GM21528 (cell line): Measurements from ENCODE around the gene CCDC40.
"Not testable (repeated sequence)": the region's sequence is repeated elsewhere in the genome, so short reads cannot be mapped to it uniquely, and the experiment has no call there.

Experiments used
- ATAC-seq: cut with Tn5 transposase; IDR thresholded peaks from one replicate; pipeline ENCODE4 v1.9.1; 2021; ENCODE audit warnings: mild to moderate bottlenecking, moderate library complexity; ENCODE audit not compliant: unreplicated experiment, low FRiP score

The CCDC40 gene, protein sequence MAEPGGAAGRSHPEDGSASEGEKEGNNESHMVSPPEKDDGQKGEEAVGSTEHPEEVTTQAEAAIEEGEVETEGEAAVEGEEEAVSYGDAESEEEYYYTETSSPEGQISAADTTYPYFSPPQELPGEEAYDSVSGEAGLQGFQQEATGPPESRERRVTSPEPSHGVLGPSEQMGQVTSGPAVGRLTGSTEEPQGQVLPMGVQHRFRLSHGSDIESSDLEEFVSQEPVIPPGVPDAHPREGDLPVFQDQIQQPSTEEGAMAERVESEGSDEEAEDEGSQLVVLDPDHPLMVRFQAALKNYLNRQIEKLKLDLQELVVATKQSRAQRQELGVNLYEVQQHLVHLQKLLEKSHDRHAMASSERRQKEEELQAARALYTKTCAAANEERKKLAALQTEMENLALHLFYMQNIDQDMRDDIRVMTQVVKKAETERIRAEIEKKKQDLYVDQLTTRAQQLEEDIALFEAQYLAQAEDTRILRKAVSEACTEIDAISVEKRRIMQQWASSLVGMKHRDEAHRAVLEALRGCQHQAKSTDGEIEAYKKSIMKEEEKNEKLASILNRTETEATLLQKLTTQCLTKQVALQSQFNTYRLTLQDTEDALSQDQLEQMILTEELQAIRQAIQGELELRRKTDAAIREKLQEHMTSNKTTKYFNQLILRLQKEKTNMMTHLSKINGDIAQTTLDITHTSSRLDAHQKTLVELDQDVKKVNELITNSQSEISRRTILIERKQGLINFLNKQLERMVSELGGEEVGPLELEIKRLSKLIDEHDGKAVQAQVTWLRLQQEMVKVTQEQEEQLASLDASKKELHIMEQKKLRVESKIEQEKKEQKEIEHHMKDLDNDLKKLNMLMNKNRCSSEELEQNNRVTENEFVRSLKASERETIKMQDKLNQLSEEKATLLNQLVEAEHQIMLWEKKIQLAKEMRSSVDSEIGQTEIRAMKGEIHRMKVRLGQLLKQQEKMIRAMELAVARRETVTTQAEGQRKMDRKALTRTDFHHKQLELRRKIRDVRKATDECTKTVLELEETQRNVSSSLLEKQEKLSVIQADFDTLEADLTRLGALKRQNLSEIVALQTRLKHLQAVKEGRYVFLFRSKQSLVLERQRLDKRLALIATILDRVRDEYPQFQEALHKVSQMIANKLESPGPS

GRCh38 chr17:80035937-80036714, at the start of gene CCDC40:
TSS of gene CCDC40 (plus strand) at chr17:80036642. CDS start at chr17:80036663, 21 bp downstream.
- ATAC-seq = peak; percentile 70

- ATAC-seq = no peak
These were observed 49.1 kb upstream of the CCDC40 start for GRCh38 chr17:79987187-79987934.

- ATAC-seq = no peak
These were observed 48.6 kb upstream of the CCDC40 start for GRCh38 chr17:79987935-79988184.

DNA sequence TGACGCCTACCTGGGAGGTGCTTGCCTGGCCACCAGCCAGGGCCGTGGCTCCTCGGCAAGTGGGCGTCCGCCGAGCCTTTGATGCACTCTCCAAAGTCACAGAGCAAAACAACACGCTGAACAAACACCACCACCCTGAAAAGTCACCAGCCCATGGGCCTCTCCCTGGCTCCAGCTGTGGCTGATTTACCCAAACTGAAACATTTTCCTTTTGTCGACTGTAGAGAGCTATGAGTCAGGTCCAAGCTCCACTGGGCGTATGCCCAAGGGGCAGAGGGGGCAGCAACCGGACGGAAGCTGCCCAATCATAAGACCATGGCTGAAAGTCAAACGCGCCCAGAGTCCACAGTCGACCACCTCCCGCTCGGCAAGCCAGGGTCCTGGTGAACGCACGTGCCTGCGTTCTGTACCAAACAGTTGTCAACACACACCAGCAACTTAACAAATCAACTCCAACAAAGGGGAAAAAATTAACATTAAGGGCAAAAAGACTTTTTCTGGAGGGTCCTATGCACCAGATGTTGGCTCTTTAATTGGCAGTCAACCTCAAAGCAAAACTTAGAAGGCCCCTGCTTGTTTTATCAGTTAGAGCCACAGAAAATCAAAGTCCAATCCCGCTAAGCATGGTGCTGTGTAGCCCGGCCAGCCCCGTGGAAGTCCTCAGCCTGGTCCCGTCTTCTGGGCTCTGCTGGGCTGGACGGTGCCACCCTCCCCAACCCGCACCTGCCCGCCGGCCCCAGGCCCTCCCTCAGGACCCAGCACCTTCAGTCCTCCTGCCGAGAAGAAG, 48.1 kb upstream of the CCDC40 start:
- no peak for ATAC-seq

- ATAC-seq = no peak
These were observed 47.2 kb upstream of the CCDC40 start for GRCh38 chr17:79989106-79989835.

- ATAC-seq = no peak
These were observed 46.3 kb upstream of the CCDC40 start for GRCh38 chr17:79990051-79990592.

- ATAC-seq = no peak
These were observed 45.7 kb upstream of the CCDC40 start for GRCh38 chr17:79990704-79991103.

GRCh38 chr17:79991140-79991923, 45.1 kb upstream of the CCDC40 start:
- ATAC-seq = no peak

DNA sequence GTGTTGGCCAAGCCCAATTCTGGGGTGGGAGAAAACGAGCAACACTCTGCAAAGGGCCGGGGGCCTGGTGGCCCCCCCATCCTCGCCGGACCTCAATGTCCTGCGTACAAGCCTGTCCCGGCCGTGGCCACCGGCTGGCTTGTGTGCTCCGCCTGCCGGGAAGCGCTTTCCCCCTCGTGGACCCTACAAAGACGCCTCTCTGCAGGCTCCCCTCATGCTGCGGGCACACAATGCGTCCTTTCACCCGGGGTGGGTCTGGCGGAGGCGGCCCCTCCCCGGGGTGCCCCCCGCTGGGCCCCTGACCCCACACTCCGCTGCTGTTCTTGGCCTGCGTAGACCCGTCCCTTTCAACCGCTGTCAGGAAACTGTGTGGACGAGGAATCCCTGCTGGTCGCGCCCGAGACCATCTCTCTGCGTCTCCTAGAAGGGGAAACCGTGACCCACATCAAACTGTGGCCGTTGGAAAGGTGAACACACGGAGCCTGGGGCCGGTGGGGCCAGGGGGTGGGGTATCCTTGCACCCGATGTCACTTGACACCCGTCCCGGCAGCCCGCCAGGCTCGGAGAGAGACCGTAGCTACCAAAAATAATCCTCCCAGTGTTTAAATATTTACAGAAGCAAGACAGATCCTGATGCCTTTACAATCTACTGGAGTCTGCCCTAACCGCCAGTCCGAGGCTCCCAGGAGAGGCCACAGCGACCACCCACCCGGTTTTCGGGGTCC, 44.4 kb upstream of the CCDC40 start:
- no peak for ATAC-seq

GRCh38 chr17:79992649-79993389, 43.6 kb upstream of the CCDC40 start:
- ATAC-seq = no peak

DNA sequence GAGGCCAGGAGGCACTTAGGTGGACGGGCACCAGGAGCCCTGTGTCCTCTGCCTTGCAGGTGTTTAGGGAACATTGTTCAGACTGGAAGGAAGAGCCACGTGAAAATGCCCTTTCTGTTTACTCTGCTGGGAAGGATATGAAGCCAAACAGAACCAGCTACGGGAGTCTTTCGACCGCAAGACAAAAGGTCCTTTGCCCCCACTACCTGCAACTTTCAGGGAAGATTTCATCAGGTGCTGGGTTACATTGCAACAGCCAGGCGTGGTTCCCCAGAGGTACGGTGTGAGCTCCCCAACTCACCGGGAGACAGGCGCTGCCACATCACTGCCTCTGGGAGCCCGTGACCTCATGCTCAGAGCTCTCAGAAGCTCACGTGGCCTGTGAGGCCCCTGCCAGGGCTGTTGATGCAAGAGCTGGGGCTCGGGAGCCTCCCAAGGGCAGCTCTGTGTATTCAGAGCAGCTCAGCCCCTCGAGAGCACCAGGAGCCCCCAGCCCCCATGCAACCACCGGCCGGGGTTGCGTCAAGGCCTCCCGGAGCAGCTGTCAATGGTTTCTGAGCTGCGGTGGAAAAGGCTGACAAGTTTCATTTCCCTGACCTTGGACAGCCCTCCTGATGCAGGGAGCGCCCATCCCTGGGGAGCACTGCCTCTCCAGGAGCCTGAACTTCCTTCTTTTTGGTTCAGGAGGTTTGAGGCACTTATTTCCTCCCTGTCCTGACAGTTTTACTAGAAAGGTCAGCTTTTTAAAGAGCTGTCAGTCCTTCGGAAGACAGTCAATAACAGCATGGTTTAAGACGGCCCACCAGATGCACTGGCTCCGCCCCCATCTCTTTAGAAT, 42.8 kb upstream of the CCDC40 start:
- ATAC-seq = no peak

DNA sequence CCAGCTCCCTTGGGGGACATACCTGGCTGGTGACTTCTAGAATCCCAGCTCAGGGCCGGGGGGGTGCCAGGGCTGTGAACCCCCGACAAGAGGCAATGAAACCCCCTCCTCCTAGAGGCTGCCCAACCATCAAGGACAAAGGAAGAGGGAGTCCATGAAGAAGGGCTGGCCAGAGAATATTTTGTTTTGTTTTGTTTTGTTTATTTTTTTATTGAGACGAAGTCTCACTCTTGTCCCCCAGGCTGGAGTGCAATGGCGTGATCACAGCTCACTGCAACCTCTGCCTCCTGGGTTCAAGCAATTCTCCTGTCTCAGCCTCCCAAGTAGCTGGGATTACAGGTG, 42.2 kb upstream of the CCDC40 start:
- not testable (repeated sequence) for ATAC-seq

DNA sequence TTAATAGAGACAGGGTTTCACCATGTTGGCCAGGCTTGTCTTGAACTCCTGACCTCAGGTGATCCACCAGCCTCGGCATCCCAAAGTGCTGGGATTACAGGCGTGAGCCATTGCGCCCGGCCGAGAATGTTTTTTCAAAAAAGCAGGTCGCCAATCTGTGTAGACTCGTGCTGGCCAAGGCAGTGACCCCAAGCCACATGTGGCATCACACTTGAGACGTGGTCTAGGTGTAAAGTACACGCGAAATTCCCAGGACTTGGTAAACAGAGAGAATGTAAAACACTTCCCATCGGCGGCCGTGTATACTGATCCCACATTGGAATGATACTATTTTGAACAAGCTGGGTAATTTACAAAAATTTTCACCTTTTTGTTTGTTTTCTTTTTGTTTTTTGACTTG, 41.8 kb upstream of the CCDC40 start:
- ATAC-seq = no peak

- ATAC-seq = no peak
These were observed 40.7 kb upstream of the CCDC40 start for GRCh38 chr17:79995696-79996095.

DNA sequence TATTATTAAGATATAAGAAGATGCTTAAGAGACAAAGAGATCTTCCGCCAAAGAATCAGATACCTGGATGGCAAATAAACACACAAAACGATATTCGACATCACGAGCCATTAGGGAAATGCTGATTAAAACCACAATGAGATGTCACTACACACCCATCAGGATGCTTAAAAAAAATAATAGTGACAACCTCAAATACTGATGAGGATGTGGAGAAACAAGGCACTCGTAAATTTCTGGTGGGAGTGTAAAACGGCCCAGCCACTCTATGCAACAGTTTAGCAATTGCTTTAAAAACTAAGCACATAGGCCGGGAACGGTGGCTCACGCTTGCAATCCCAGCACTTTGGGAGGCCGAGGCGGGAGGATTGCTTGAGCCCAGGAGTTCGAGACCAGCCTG, 40.2 kb upstream of the CCDC40 start:
- no peak for ATAC-seq
